HFFc6 (cell line): ENCODE data around the gene GLS2. TPM values are rescaled to one million over a fixed set of nuclear protein-coding genes. Genes with fewer than 3 reads are reported as not detected.

Experiments used
- DNase-seq: peaks from one replicate; pipeline ENCODE4 v3.0.0-alpha.2; 2018
- H3K27ac Mint-ChIP-seq: 2 replicates; pipeline ENCODE4 v1.8.0; 2020; ENCODE audit warnings: mild to moderate bottlenecking, mixed read lengths
- H3K27me3 Mint-ChIP-seq: 2 replicates; pipeline ENCODE4 v1.8.0; 2021; ENCODE audit warnings: mild to moderate bottlenecking, moderate library complexity, mixed read lengths; ENCODE audit not compliant: insufficient read depth
- H3K36me3 Mint-ChIP-seq: 2 replicates; pipeline ENCODE4 v1.8.0; 2021; ENCODE audit warnings: low read depth, mixed read lengths
- H3K4me1 Mint-ChIP-seq: 2 replicates; pipeline ENCODE4 v1.8.0; 2020; ENCODE audit warnings: low read depth, mixed read lengths
- H3K4me3 Mint-ChIP-seq: 2 replicates; pipeline ENCODE4 v1.8.0; 2020; ENCODE audit warnings: mild to moderate bottlenecking, moderate library complexity, mixed read lengths
- H3K9me3 Mint-ChIP-seq: 2 replicates; pipeline ENCODE4 v1.8.0; 2020; ENCODE audit warnings: mild to moderate bottlenecking, mixed read lengths
- total RNA-seq, 6 experiments: library from RNA; stranded (reverse); fragmentation: NEBNext Ultra II Directional; extraction: Animal tissue kit (Norgen Biotek cat#: 25700); gene quantifications; 2 replicates in 1 of 6; 3 replicates in 5 of 6; pipeline ENCODE4 v1.2.3, GENCODE V29; 2021
- TF ChIP-seq, protein P1 (sequence below): fragments of 200-600 bp; sonication (generic); IDR thresholded peaks from 2 replicates; pipeline ENCODE4 v1.5.0; 2021; ENCODE audit warnings: antibody characterized with exemption, mild to moderate bottlenecking

The GLS2 gene
- total RNA-seq, 6 experiments from 2014 or later: not detected

DNA sequence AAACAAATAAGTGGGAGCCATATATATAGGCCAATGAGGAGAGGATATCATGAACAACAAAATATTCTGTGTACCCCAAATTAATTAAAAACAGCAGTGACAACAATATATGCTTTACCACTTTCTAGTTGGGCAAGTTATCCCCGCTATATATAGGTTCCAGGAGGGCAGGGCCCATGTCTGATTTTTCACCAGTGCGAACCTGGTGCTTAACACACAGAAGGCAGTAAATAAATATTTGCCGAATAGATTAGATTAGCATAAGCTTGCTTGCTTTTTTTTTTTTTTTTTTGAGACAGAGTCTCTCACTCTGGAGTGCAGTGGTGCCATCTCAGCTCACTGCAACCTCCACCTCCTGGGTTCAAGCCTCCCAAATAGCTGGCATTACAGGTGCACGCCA, 30.1 kb downstream of the GLS2 start:
- no peak for DNase-seq
- TF ChIP-seq, protein P1, sequence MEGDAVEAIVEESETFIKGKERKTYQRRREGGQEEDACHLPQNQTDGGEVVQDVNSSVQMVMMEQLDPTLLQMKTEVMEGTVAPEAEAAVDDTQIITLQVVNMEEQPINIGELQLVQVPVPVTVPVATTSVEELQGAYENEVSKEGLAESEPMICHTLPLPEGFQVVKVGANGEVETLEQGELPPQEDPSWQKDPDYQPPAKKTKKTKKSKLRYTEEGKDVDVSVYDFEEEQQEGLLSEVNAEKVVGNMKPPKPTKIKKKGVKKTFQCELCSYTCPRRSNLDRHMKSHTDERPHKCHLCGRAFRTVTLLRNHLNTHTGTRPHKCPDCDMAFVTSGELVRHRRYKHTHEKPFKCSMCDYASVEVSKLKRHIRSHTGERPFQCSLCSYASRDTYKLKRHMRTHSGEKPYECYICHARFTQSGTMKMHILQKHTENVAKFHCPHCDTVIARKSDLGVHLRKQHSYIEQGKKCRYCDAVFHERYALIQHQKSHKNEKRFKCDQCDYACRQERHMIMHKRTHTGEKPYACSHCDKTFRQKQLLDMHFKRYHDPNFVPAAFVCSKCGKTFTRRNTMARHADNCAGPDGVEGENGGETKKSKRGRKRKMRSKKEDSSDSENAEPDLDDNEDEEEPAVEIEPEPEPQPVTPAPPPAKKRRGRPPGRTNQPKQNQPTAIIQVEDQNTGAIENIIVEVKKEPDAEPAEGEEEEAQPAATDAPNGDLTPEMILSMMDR: no peak
- Mint-ChIP-seq H3K9me3 (no peaks in the 10 kb centered on the region), H3K4me1 (peaks cover 10% of the 10 kb centered on the region), H3K4me3 (no peak overlapping the region), H3K27ac (no peak overlapping the region), H3K36me3 (no peaks in the 10 kb centered on the region), H3K27me3 (peaks cover 19% of the 10 kb centered on the region)

DNA sequence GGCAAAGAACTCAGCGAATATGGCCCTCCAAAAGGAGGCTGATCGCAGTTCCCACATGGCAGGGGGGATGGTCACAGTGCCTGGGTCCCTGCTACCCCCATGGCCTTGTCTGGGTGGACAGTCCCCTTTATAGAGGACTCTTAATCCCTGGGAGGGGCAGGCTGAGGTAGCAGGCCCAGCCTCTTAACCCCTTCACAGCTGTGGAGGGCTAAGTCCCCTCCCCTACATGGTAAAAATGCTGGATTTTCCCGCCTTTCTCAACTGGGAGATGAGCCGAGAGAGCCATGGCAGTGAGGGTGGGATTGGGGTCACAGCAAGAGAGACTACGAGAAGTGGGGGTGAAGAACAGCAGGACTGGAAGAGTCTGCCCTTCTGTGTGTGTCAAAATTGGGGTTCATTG, 33.4 kb downstream of the GLS2 start, which contains the start of gene MIP:
MIP (minus strand) TSS at position 101 of the 400 bp plus-strand sequence; CDS start at position 57, 44 bp downstream.
- TF ChIP-seq, protein P1: no peak
- H3K27ac Mint-ChIP-seq: no peak within 1 kb of the TSS
- no peak within 1 kb of the TSS for H3K4me3 Mint-ChIP-seq
- peaks cover 7% of the 10 kb centered on the region for H3K4me1 Mint-ChIP-seq
- no peaks in the 10 kb centered on the region for H3K36me3 Mint-ChIP-seq
- DNase-seq: no peak
- H3K27me3 Mint-ChIP-seq: peaks cover 19% of the 10 kb centered on the region
- no peaks in the 10 kb centered on the region for H3K9me3 Mint-ChIP-seq

DNA sequence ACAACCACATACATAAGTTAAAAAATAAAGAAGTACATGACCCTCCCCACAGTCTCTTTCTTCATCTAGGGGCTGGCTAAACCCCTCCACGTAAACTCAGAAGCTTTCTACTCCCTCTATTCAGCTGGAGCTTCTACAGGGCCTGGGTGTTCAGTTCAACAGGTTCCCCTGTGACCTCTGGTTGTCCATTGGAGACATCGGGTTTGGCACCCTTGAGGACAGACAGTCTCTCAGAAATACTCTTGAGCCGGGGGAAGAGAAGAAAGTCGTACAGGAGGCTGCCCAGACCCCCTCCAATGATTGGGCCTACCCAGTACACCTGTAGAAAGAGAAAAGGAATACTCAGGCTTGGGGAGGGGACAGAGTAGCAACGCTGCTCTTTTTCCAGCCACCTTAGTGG, 36.8 kb downstream of the GLS2 start:
- Mint-ChIP-seq H3K27ac (no peak overlapping the region), H3K9me3 (no peaks in the 10 kb centered on the region), H3K27me3 (peaks cover 19% of the 10 kb centered on the region), H3K4me1 (peaks cover 22% of the 10 kb centered on the region), H3K36me3 (peaks cover 13% of the 10 kb centered on the region; the same call in 1 of the 2 replicates), H3K4me3 (no peak overlapping the region)
- TF ChIP-seq, protein P1: no peak
- DNase-seq: no peak

DNA sequence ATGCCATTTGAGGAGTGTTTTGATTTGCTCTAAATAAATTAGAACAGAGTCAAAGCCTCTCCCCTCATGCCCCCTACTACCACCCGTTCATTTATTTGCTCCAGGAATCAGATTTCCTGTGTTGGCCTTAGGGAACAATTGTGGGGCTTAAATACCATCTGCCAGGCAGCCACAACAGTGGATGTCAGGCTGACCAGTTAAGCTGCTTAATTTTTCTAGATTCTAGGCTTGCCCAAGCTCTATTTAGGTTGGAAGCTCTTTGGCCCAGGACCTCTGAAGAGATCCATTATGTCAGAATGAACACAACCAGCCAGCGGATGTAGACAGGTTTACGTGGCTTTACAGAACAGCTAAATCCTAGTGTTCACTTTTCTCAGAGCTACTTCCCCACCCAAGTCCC, 37.7 kb downstream of the GLS2 start:
- Mint-ChIP-seq H3K36me3 (peaks cover 19% of the 10 kb centered on the region; the same call in 1 of the 2 replicates), H3K4me3 (peak overlapping the region; percentile 95; the same call in 1 of the 2 replicates), H3K9me3 (no peaks in the 10 kb centered on the region), H3K4me1 (peaks cover 22% of the 10 kb centered on the region), H3K27ac (no peak overlapping the region), H3K27me3 (peaks cover 14% of the 10 kb centered on the region)
- no peak for DNase-seq
- TF ChIP-seq, protein P1: no peak

DNA sequence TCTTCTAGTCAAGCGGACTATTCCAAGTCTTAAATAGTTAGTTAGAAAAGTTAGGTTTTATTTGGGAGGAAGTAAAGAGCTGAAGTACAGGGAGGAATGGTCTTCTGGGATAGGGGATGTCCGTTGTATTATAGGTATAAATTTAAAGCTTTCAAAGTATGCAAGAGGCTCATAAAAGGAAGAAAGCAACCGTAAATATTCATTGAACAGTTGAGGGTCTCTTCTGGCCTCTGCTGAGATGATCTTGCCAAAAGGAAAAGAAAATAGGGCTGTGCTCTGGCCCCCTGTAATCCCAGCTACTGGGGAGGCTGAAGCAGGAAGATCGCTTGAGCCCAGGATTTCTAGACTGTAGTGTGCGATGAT, 38.4 kb downstream of the GLS2 start:
- Mint-ChIP-seq H3K27me3 (peaks cover 14% of the 10 kb centered on the region), H3K9me3 (peaks cover 3% of the 10 kb centered on the region), H3K4me1 (peaks cover 22% of the 10 kb centered on the region), H3K36me3 (peaks cover 22% of the 10 kb centered on the region), H3K27ac (peak overlapping the region; percentile 93), H3K4me3 (peak overlapping the region; percentile 95)
- TF ChIP-seq, protein P1: no peak
- DNase-seq: no peak
